ENCODE results near the gene ROR2.

ROR2 gene

GRCh38 chr9:91884696-91885687 is 65.0 kb downstream of the ROR2 start:
- no peak overlapping the region for H3K27ac ChIP-seq
- TF ChIP-seq, protein P1, sequence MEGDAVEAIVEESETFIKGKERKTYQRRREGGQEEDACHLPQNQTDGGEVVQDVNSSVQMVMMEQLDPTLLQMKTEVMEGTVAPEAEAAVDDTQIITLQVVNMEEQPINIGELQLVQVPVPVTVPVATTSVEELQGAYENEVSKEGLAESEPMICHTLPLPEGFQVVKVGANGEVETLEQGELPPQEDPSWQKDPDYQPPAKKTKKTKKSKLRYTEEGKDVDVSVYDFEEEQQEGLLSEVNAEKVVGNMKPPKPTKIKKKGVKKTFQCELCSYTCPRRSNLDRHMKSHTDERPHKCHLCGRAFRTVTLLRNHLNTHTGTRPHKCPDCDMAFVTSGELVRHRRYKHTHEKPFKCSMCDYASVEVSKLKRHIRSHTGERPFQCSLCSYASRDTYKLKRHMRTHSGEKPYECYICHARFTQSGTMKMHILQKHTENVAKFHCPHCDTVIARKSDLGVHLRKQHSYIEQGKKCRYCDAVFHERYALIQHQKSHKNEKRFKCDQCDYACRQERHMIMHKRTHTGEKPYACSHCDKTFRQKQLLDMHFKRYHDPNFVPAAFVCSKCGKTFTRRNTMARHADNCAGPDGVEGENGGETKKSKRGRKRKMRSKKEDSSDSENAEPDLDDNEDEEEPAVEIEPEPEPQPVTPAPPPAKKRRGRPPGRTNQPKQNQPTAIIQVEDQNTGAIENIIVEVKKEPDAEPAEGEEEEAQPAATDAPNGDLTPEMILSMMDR (IDR thresholded peaks at IDR 0.05), result no peak
- no peak for TF ChIP-seq ZFX (IDR thresholded peaks at IDR 0.05; ENCODE audit: borderline replicate concordance)

- no peak overlapping the region for H3K27ac ChIP-seq
These were observed 65.9 kb downstream of the ROR2 start for GRCh38 chr9:91884153-91884552.

GRCh38 chr9:91883503-91883902 is 66.5 kb downstream of the ROR2 start:
- H3K27ac ChIP-seq, result no peak overlapping the region
- TF ChIP-seq, protein P1 (IDR thresholded peaks at IDR 0.05), result no peak
- TF ChIP-seq ZFX (IDR thresholded peaks at IDR 0.05; ENCODE audit: borderline replicate concordance), result no peak

More at GRCh38 chr9:91884153-91884552, 65.9 kb downstream of the ROR2 start:
- TF ChIP-seq, protein P1 (IDR thresholded peaks at IDR 0.05), result no peak
- TF ChIP-seq ZFX (IDR thresholded peaks at IDR 0.05; ENCODE audit: borderline replicate concordance), result no peak

DNA sequence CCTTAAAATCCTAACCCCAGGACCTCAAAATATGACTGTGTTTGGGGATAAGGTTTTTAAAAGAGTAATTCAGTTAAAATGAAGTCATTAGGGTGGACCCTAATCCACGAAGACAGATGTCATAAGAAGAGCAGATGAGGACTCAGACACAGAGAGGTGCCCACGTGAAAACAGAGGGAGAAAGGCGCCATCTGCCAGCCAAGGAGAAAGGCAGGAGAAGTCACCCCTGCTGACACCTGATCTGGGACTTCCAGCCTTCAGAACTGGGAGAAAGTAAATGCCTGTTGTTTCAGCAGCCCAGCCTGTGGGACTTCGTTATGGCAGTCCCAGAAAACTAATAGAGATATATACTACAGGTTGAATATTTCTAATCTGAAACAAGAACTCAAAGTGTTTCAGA is 67.4 kb downstream of the ROR2 start:
- TF ChIP-seq, protein P1 (IDR thresholded peaks at IDR 0.05), result no peak
- TF ChIP-seq ZFX (IDR thresholded peaks at IDR 0.05; ENCODE audit: borderline replicate concordance), result no peak
- no peak overlapping the region for H3K27ac ChIP-seq

DNA sequence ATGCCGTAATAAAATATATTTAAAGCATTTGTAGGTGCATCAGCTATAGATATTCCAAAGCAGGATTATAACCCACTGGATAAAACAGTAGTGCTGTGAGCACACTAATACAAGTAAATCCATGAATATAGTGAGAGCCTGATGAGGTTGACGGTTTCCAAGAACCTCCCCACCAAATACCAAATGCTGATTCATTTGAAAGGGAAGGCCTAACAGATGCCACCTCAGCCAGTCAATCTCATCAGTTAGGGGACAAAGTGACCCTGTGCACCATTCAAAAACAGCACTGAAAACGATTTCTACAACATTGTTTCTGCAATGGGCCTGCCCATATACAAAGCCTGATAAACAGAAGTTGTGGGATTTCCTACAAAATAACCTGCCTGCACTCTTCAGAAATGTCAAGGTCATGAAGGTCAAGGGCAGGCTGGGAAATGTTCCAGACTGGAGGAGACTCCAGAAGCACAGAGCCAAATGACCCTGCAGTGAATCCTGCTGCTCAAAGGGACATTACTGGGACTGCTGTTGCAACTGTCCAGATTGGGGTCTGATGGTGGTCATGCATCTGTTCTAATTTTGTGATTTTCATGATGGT is 69.6 kb downstream of the ROR2 start:
- H3K27ac ChIP-seq, result no peak overlapping the region
- TF ChIP-seq ZFX (IDR thresholded peaks at IDR 0.05; ENCODE audit: borderline replicate concordance), result no peak
- TF ChIP-seq, protein P1 (IDR thresholded peaks at IDR 0.05), result no peak

- TF ChIP-seq, protein P1 (IDR thresholded peaks at IDR 0.05), result no peak
- TF ChIP-seq ZFX (IDR thresholded peaks at IDR 0.05; ENCODE audit: borderline replicate concordance), result no peak
- H3K27ac ChIP-seq, result no peak overlapping the region
These were observed 70.8 kb downstream of the ROR2 start for GRCh38 chr9:91879231-91879630.

- TF ChIP-seq ZFX (IDR thresholded peaks at IDR 0.05; ENCODE audit: borderline replicate concordance), result no peak
- no peak overlapping the region for H3K27ac ChIP-seq
These were observed 76.4 kb downstream of the ROR2 start for GRCh38 chr9:91873637-91874051.

Data from 22Rv1 (cell line).